ENCODE data around the gene SMIM41. TPM values are rescaled to one million over a fixed set of nuclear protein-coding genes. Genes with fewer than 3 reads are reported as not detected.

SMIM41 gene
- total and polyA plus RNA-seq, 12 donors: 0.10 to 2.1 (median 0.68) TPM; not detected in 8

DNA sequence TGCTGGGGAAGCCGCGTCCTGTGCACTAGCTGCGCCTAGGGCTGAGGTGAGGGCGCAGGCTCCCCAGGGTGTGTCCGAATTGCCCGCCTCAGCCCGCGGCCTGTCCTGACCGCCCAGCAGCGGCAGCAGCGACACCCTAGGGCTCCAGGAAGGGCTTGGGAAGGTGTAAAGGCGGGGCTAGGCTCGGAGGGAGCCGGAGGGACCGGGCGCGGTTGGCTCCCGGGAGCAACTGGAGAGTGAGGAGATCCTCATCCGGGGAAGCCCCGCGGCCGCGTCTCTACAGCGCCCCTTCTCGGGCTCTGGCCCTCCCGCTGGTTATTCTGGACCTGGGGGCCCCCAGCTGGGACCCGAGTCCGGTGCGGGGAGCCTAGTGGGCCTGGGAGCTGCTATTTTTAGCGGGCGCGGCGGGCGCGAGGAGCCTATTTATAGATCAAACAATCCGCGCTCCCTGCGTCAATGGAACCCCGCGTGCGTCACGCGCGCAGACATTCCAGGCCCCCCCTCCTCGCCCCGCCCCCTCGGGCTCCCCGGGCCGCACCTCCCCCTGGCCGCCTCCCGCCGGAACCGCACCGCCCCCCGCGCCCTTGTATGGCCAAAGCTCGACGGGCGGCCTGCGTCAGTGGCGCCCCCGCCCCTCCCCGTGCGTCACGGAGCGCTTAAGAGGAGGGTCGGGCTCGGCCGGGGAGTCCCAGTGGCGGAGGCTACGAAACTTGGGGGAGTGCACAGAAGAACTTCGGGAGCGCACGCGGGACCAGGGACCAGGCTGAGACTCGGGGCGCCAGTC lies 28.6 kb upstream of the SMIM41 start, which contains the start of gene NR4A1:
TSS of gene NR4A1 (plus strand) at position 685 of the 784 bp plus-strand sequence. CDS start 2,887 bp downstream, outside the sequence.
- Histone ChIP-seq H3K9me3 (replicated peaks in 1 of 3) (no peaks in the 10 kb centered on the region), H3K36me3 (replicated peaks in 1 of 2) (peaks cover 0 to 18% of the 10 kb centered on the region in 2 donors), H3K27ac (peak within 1 kb of the TSS; percentile 72 to 98 (median 96)), H3K27me3 (no peaks in the 10 kb centered on the region), H3K4me3 (peak within 1 kb of the TSS; percentile 7 to 62 (median 40)), H3K4me1 (replicated peaks in 1 of 2) (peaks cover 13 to 32% of the 10 kb centered on the region in 2 donors)
- peak; percentile 96 to 98 for TF ChIP-seq POLR2A (IDR thresholded peaks at IDR 0.05)
- TF ChIP-seq, protein P1, sequence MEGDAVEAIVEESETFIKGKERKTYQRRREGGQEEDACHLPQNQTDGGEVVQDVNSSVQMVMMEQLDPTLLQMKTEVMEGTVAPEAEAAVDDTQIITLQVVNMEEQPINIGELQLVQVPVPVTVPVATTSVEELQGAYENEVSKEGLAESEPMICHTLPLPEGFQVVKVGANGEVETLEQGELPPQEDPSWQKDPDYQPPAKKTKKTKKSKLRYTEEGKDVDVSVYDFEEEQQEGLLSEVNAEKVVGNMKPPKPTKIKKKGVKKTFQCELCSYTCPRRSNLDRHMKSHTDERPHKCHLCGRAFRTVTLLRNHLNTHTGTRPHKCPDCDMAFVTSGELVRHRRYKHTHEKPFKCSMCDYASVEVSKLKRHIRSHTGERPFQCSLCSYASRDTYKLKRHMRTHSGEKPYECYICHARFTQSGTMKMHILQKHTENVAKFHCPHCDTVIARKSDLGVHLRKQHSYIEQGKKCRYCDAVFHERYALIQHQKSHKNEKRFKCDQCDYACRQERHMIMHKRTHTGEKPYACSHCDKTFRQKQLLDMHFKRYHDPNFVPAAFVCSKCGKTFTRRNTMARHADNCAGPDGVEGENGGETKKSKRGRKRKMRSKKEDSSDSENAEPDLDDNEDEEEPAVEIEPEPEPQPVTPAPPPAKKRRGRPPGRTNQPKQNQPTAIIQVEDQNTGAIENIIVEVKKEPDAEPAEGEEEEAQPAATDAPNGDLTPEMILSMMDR (IDR thresholded peaks at IDR 0.05): peak in 1 of 6 experiments; percentile 10
- WGBS, 4 donors: 0 to 1% (median 0%) methylated on average over 24 to 77 of the region's 77 CpGs; no CpG with 5 or more reads in 1 of the 4 donors
- intact Hi-C loops (cut with DNase I): loop anchor here in 1 of 2 donors (2.0 kb wide), 1 partner anchor 18 kb away; no protein-coding TSS in a partner anchor
- DNase-seq: peak; percentile 98 to 100 (median 99)

DNA sequence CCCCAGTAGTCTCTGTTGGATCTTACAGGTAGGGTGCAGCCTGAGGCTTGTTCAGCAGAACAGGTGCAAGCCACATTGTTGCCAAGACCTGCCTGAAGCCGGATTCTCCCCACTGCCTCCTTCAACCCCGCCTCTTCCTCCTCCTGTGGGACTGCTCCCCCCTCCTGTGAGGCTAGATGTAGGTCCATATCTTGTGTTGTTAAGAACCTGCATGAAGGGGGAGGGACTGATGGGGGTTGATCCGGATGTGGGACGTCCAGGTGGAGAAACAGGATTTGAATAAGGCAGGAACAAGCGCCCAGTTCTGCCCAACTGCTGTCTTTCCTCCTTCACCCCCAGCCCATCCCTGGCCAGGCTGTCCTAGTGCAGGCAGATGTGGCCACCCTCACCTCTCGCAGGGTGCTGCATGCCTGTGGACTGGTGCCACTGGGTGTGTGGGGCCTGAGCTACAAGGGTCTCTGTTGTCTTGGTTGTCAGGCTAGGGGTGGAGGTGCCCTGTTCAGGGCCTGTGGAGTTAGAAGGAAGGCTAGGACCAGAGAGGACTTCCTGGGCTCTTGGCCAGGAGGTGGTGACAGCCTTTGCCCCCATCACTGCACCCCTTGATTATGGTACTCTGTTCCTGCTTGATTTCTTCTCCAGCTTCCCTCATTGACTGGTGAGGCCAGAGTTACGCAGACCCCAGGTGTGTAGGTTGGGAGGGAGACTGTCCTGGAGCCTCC lies 26.9 kb upstream of the SMIM41 start:
- 46 to 60% (median 53%) methylated on average over 5 to 7 of the region's 7 CpGs for WGBS, 4 donors
- DNase-seq: peak in 5 of 7 donors; percentile 47 to 75 (median 53)
- Histone ChIP-seq H3K27me3 (no peaks in the 10 kb centered on the region), H3K9me3 (replicated peaks in 1 of 3) (no peaks in the 10 kb centered on the region), H3K4me3 (peak overlapping the region in 3 of 4 donors; percentile 7 to 62 (median 24)), H3K27ac (peak overlapping the region in 4 of 5 donors; percentile 95 to 98 (median 97)), H3K36me3 (replicated peaks in 1 of 2) (peaks cover 0 to 34% of the 10 kb centered on the region in 2 donors), H3K4me1 (replicated peaks in 1 of 2) (peaks cover 13 to 28% of the 10 kb centered on the region in 2 donors)
- peak; percentile 14 to 41 for TF ChIP-seq POLR2A (IDR thresholded peaks at IDR 0.05)
- TF ChIP-seq, protein P1 (IDR thresholded peaks at IDR 0.05): no peak
- intact Hi-C loops (cut with DNase I): no loop called here

DNA sequence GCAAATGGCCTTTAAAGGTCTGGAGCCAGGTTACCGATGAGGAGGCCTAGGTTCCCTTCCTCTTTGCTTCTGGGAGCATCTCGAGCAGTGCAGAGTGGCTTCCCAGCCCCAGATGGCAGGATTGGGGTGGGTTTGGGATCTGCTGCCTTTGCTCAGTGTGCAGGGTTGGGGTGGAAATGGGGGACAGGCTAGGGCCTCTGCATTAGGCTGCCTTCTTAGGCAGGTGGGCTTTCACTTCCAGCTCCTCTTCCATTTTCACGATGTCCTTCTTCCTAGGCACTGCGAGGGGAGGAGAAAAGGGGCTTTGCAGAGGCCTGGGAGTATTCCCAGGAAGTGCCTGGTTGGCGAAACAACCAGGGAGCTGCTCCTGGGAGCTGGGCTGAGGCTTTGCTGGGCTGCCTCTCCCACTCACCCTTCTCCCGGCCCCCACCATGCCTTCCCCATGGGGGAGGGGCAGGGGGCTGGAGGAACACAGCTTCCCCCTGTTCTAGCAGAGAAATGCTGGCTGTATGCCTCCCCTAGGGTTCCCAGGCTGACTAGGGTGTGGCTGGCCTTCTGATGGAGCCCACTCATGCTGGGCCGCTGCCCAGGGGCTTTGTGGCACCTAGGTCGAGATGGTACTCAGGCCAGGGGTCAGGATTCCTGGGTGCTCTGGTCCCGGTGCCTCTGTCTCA lies 25.8 kb upstream of the SMIM41 start:
- Histone ChIP-seq H3K27me3 (no peaks in the 10 kb centered on the region), H3K36me3 (replicated peaks in 1 of 2) (peaks cover 0 to 45% of the 10 kb centered on the region in 2 donors), H3K9me3 (replicated peaks in 1 of 3) (no peaks in the 10 kb centered on the region), H3K27ac (peak overlapping the region in 4 of 5 donors; percentile 95 to 98 (median 97)), H3K4me1 (replicated peaks in 1 of 2) (peaks cover 13 to 28% of the 10 kb centered on the region in 2 donors), H3K4me3 (peak overlapping the region in 2 of 4 donors; percentile 11 to 62)
- peak in 5 of 7 donors; percentile 34 to 84 (median 69) for DNase-seq
- intact Hi-C loops (cut with DNase I): no loop called here
- no peak for TF ChIP-seq POLR2A (IDR thresholded peaks at IDR 0.05)
- TF ChIP-seq, protein P1 (IDR thresholded peaks at IDR 0.05): peak in 1 of 6 experiments; percentile 1
- WGBS, 4 donors: 52 to 77% (median 61%) methylated on average over 4 to 9 of the region's 9 CpGs
